Tibial artery (tissue), 4 donors: ENCODE results near the gene AMER3.

Experiments
- DNase-seq, 2 donors: peaks; one replicate each; pipeline ENCODE4 v3.0.0-alpha.2; 2019
- H3K27ac ChIP-seq, 2 donors: fragments of 200-600 bp; sonication (generic) in 1 of 2; 1 replicate in 1 of 2; 2 replicates in 1 of 2; pipeline ENCODE4 v1.5.1; 2018 to 2019; ENCODE audit warnings: mild to moderate bottlenecking in 1 of 2
- H3K27me3 ChIP-seq, 2 donors: fragments of 200-600 bp; sonication (generic) in 1 of 2; one replicate each; pipeline versions ENCODE4 v1.5.1 to v1.6.0; 2016 to 2019
- H3K36me3 ChIP-seq, 3 donors: fragments of 200-600 bp; sonication (generic) in 2 of 3; one replicate each; pipeline ENCODE4 v1.5.1; 2016 to 2019; ENCODE audit warnings: mild to moderate bottlenecking in 2 of 3
- H3K4me1 ChIP-seq, 4 donors: fragments of 200-600 bp; sonication (generic) in 2 of 4; 1 replicate in 3 of 4; 2 replicates in 1 of 4; pipeline ENCODE4 v1.5.1; 2016 to 2019
- H3K4me3 ChIP-seq, 2 donors: fragments of 200-600 bp; sonication (generic) in 1 of 2; 1 replicate in 1 of 2; 2 replicates in 1 of 2; pipeline ENCODE4 v1.5.1; 2018 to 2019; ENCODE audit warnings: mild to moderate bottlenecking in 2 of 2
- H3K9me3 ChIP-seq, 3 donors: fragments of 200-600 bp; sonication (generic) in 1 of 3; one replicate each; pipeline ENCODE4 v1.5.1; 2016 to 2019
- CTCF ChIP-seq, 2 experiments: fragments of 200-600 bp in 1 of 2; fragments of 450-650 bp in 1 of 2; IDR thresholded peaks; one replicate each; pipeline ENCODE4 v1.5.1; 2017 to 2019; ENCODE audit warnings: antibody characterized with exemption in 2 of 2, mild to moderate bottlenecking in 1 of 2, moderate library complexity in 1 of 2
- intact Hi-C: fragments of 100-400 bp; cut with DNase I; formaldehyde crosslinking; loops from one replicate; pipeline ENCODE4 v1.15.0; 2023; ENCODE audit warnings: low total_unique reads

The AMER3 gene

GRCh38 chr2:130790804-130791616 lies 35.7 kb downstream of the AMER3 start:
- H3K9me3 ChIP-seq, result no peaks in the 10 kb centered on the region
- TF ChIP-seq CTCF (IDR thresholded peaks at IDR 0.05), result no peak
- no peaks in the 10 kb centered on the region for H3K4me1 ChIP-seq
- no peaks in the 10 kb centered on the region for H3K27me3 ChIP-seq
- no peak overlapping the region for H3K27ac ChIP-seq
- intact Hi-C loops, result no loop called here
- DNase-seq, result no peak
- no peak overlapping the region for H3K4me3 ChIP-seq
- no peaks in the 10 kb centered on the region for H3K36me3 ChIP-seq

GRCh38 chr2:130791617-130791939 lies 36.2 kb downstream of the AMER3 start:
- intact Hi-C loops, result no loop called here
- DNase-seq, result no peak
- no peaks in the 10 kb centered on the region for H3K4me1 ChIP-seq
- no peak overlapping the region for H3K4me3 ChIP-seq
- H3K27ac ChIP-seq, result no peak overlapping the region
- no peaks in the 10 kb centered on the region for H3K27me3 ChIP-seq
- H3K9me3 ChIP-seq, result no peaks in the 10 kb centered on the region
- TF ChIP-seq CTCF (IDR thresholded peaks at IDR 0.05), result no peak
- H3K36me3 ChIP-seq, result no peaks in the 10 kb centered on the region

DNA sequence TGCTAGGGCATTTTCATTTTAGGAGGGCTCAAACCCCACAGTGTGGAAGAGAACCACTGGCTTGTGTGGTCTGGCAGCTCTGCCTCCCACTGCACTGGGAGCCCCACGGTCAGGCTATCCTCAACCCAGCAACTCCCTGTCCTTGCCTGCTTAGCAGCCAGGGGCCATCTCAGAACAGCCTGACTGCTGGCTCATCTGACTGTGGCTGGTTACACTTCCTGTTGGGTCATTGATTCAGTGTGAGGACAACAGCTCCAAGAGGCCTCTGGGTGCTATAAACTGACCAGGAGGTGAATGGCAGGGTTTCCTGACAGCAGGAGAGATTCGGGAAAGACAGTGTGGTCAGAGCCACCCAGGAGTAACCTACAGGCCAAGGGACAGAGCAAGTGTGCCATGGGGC lies 40.1 kb downstream of the AMER3 start:
- no peak for DNase-seq
- no peak overlapping the region for H3K27ac ChIP-seq
- H3K4me3 ChIP-seq, result no peak overlapping the region
- no peaks in the 10 kb centered on the region for H3K36me3 ChIP-seq
- H3K27me3 ChIP-seq, result no peaks in the 10 kb centered on the region
- no peak for TF ChIP-seq CTCF (IDR thresholded peaks at IDR 0.05)
- intact Hi-C loops, result loop anchor here (5.0 kb wide), 1 partner anchor 122 kb away; no protein-coding TSS in a partner anchor
- H3K4me1 ChIP-seq, result peaks cover 0 to 16% (median 11%) of the 10 kb centered on the region in 4 donors
- H3K9me3 ChIP-seq, result no peaks in the 10 kb centered on the region

GRCh38 chr2:130796290-130796689 lies 41.0 kb downstream of the AMER3 start:
- no peak for TF ChIP-seq CTCF (IDR thresholded peaks at IDR 0.05)
- no peak for DNase-seq

GRCh38 chr2:130797493-130798435 lies 42.4 kb downstream of the AMER3 start:
- TF ChIP-seq CTCF (IDR thresholded peaks at IDR 0.05), result peak; percentile 88 to 91
- no peaks in the 10 kb centered on the region for H3K36me3 ChIP-seq
- H3K4me3 ChIP-seq, result peak overlapping the region; percentile 60 to 72
- peak overlapping the region; percentile 88 to 96 for H3K27ac ChIP-seq
- H3K4me1 ChIP-seq, result peaks cover 0 to 16% (median 11%) of the 10 kb centered on the region in 4 donors
- H3K27me3 ChIP-seq, result no peaks in the 10 kb centered on the region
- DNase-seq, result peak; percentile 82 to 93
- H3K9me3 ChIP-seq, result no peaks in the 10 kb centered on the region
- intact Hi-C loops, result loop anchor here (2.0 to 5.0 kb wide), 2 partner anchors 75 to 120 kb away; no protein-coding TSS in a partner anchor

More at GRCh38 chr2:130796290-130796689, 41.0 kb downstream of the AMER3 start:
- H3K36me3 ChIP-seq, result no peaks in the 10 kb centered on the region
- H3K4me1 ChIP-seq, result peaks cover 0 to 16% (median 11%) of the 10 kb centered on the region in 4 donors
- H3K4me3 ChIP-seq, result no peak overlapping the region
- no peaks in the 10 kb centered on the region for H3K27me3 ChIP-seq
- no peak overlapping the region for H3K27ac ChIP-seq
- intact Hi-C loops, result loop anchor here (5.0 kb wide), 1 partner anchor 121 kb away; no protein-coding TSS in a partner anchor
- no peaks in the 10 kb centered on the region for H3K9me3 ChIP-seq
